Endothelial cell (in vitro differentiated cells): ENCODE measurements around the gene SSC4D. TPM values are rescaled to one million over a fixed set of nuclear protein-coding genes. Genes with fewer than 3 reads are reported as not detected.

Experiments
- DNase-seq: peaks from one replicate; pipeline ENCODE4 v3.0.0; 2021; ENCODE audit warnings: low spot score
- H3K27ac Mint-ChIP-seq: one replicate; pipeline ENCODE4 v1.8.0; 2021; ENCODE audit warnings: mixed read lengths, inconsistent platforms; ENCODE audit not compliant: unreplicated experiment
- H3K27me3 Mint-ChIP-seq: one replicate; pipeline ENCODE4 v1.8.0; 2021; ENCODE audit warnings: mild to moderate bottlenecking, moderate library complexity, mixed read lengths, inconsistent platforms; ENCODE audit not compliant: unreplicated experiment
- H3K36me3 Mint-ChIP-seq: one replicate; pipeline ENCODE4 v1.8.0; 2021; ENCODE audit warnings: mild to moderate bottlenecking, low read depth, mixed read lengths, inconsistent platforms; ENCODE audit not compliant: unreplicated experiment
- H3K4me1 Mint-ChIP-seq: one replicate; pipeline ENCODE4 v1.8.0; 2021; ENCODE audit warnings: mild to moderate bottlenecking, mixed read lengths, inconsistent platforms; ENCODE audit not compliant: unreplicated experiment
- H3K4me3 Mint-ChIP-seq: one replicate; pipeline ENCODE4 v1.8.0; 2021; ENCODE audit warnings: mild to moderate bottlenecking, mixed read lengths, inconsistent platforms; ENCODE audit not compliant: unreplicated experiment
- H3K9me3 Mint-ChIP-seq: one replicate; pipeline ENCODE4 v1.8.0; 2021; ENCODE audit warnings: mixed read lengths, inconsistent platforms; ENCODE audit not compliant: unreplicated experiment
- total RNA-seq: library from RNA; stranded (reverse); fragmentation: NEBNext Ultra II Directional; extraction: Animal tissue kit (Norgen Biotek cat#: 25700); gene quantifications from one replicate; pipeline ENCODE4 v1.2.1, GENCODE V29; 2021; ENCODE audit not compliant: unreplicated experiment
- TF ChIP-seq, protein P1 (sequence below): fragments of 200-600 bp; sonication (generic); IDR thresholded peaks from one replicate; pipeline ENCODE4 v1.5.0; 2021; ENCODE audit warnings: antibody characterized with exemption; ENCODE audit not compliant: unreplicated experiment

Gene SSC4D
- total RNA-seq, 1 donor from 2014 or later: 15.6 TPM

DNA sequence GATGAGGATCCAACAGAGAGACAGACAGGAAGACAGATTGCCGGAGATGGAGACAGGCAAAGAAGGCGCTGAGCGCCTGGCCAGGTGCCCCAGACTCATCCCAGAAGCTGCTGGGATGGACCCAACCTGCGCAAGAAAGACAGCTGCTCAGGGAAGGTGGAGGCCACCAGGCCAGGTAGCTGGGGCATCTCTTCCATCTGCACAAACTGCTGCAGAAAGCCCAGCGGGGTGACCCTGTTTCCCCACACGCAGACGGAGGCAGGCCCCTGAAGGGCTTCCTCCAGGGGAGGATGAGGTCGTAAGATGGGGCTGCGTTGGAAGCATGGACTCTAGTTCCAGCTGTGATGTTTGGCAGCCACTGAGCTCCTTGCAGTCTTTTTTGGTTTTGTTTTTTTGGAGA lies 34.2 kb downstream of the SSC4D start:
- H3K4me3 Mint-ChIP-seq: no peak overlapping the region
- no peak overlapping the region for H3K27ac Mint-ChIP-seq
- no peaks in the 10 kb centered on the region for H3K9me3 Mint-ChIP-seq
- H3K27me3 Mint-ChIP-seq: peaks cover 12% of the 10 kb centered on the region
- peaks cover 17% of the 10 kb centered on the region for H3K4me1 Mint-ChIP-seq
- TF ChIP-seq, protein P1, sequence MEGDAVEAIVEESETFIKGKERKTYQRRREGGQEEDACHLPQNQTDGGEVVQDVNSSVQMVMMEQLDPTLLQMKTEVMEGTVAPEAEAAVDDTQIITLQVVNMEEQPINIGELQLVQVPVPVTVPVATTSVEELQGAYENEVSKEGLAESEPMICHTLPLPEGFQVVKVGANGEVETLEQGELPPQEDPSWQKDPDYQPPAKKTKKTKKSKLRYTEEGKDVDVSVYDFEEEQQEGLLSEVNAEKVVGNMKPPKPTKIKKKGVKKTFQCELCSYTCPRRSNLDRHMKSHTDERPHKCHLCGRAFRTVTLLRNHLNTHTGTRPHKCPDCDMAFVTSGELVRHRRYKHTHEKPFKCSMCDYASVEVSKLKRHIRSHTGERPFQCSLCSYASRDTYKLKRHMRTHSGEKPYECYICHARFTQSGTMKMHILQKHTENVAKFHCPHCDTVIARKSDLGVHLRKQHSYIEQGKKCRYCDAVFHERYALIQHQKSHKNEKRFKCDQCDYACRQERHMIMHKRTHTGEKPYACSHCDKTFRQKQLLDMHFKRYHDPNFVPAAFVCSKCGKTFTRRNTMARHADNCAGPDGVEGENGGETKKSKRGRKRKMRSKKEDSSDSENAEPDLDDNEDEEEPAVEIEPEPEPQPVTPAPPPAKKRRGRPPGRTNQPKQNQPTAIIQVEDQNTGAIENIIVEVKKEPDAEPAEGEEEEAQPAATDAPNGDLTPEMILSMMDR: no peak
- DNase-seq: no peak
- no peaks in the 10 kb centered on the region for H3K36me3 Mint-ChIP-seq

DNA sequence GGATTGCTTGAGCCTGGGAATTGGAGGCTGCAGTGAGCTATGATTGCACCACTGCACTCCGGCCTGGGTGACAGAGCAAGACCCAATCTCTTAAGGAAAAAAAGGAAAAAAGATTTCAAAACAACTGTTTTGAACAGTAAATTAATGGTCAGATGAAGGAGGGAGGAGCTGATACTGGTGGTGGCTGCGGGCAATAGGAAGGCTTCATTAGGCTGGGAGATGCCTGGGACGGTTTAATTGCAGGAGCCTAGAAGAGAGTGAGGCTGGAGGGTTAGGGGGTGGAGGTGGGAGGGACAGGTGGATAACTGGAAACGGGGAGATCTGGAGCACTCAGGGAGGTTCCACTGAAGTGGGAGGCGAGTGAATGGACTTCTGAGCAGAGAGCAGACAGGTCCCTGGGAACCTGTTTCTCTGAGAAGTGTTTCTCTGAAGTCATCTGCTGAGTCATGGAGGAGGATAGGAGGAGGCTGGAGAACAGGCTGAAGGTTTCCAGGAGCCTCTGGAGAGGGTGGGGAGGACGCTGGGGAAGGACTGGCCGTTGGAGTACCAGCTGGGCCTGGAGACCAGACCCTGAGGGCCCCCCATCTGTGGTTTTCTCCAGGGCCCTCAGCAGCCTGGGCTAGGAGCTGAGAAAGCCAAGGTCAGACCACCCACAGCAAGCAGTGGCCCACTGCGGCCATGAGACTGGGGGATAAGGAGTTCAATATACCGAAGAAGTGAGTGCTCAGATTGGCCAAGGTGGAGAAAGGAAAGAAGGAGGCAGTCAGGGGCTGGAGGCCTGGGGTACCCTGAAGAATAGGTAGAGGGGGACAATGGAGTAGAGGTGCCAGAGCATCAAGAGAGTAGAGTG lies 36.3 kb downstream of the SSC4D start:
- peak overlapping the region; percentile 48 for H3K27ac Mint-ChIP-seq
- peaks cover 17% of the 10 kb centered on the region for H3K4me1 Mint-ChIP-seq
- H3K36me3 Mint-ChIP-seq: no peaks in the 10 kb centered on the region
- H3K4me3 Mint-ChIP-seq: no peak overlapping the region
- peaks cover 11% of the 10 kb centered on the region for H3K27me3 Mint-ChIP-seq
- no peaks in the 10 kb centered on the region for H3K9me3 Mint-ChIP-seq
- TF ChIP-seq, protein P1: no peak
- no peak for DNase-seq

DNA sequence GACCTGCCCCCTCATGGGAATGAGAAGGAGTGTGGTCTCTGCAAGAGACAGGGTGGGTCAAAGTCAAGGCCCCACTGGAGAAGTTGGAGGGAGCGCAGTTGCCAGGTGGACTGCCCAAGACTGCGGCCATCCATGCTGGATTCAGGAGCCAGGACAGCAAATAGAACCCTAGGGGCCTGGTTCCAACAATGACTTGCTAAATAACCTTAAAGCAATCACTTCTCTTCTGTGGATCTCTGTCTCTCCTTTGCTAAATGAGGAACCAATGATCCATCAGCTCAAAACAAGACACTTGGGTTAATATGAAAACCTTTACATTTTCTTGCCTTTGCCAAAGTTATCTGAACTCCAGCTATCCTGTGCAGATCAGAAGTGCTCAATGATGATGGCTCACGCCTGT lies 38.1 kb downstream of the SSC4D start:
- no peak overlapping the region for H3K4me3 Mint-ChIP-seq
- no peak for DNase-seq
- no peaks in the 10 kb centered on the region for H3K36me3 Mint-ChIP-seq
- no peaks in the 10 kb centered on the region for H3K9me3 Mint-ChIP-seq
- H3K27ac Mint-ChIP-seq: no peak overlapping the region
- TF ChIP-seq, protein P1: no peak
- peaks cover 16% of the 10 kb centered on the region for H3K4me1 Mint-ChIP-seq
- peaks cover 7% of the 10 kb centered on the region for H3K27me3 Mint-ChIP-seq

DNA sequence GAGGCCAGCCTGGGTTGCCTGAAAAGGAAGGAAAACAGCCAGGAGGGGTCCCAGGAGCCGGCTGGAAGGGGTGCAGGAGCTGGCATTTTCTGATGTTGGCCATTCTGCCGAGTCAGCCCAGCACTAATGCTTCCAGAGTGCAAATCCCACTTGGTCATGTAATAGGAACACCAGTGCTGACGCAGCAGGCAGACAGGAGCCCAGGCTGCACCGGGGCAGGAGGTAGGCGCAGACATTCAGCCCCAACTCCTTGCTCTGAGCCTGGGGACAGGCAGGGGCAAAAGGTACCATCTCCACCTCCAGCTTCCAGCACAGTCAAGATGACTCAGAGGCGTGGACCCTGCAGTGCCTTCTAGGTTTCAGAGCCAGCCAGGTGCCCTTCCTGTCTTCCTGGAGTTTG lies 40.5 kb downstream of the SSC4D start:
- no peak overlapping the region for H3K27ac Mint-ChIP-seq
- H3K27me3 Mint-ChIP-seq: peaks cover 4% of the 10 kb centered on the region
- H3K4me1 Mint-ChIP-seq: peaks cover 18% of the 10 kb centered on the region
- TF ChIP-seq, protein P1: no peak
- no peaks in the 10 kb centered on the region for H3K36me3 Mint-ChIP-seq
- no peak overlapping the region for H3K4me3 Mint-ChIP-seq
- DNase-seq: no peak
- H3K9me3 Mint-ChIP-seq: no peaks in the 10 kb centered on the region

DNA sequence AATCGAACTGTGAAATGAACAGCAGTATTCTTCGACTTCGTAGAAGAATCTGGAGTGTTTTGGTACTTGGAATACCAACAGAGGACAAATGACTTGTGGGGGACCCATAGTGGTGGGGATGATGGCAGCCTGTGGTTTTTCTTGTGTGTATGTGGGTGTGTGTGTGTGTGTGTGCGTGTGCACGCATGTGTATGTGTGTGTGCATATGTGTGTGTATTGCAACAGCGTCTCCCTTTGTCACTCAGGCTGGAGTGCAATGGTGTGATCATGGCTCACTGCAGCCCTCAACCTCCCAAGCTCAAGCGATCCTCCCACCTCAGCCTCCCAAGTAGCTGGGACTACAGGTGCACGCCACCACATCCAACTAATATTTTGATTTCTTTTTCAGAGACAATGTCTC lies 41.3 kb downstream of the SSC4D start:
- Mint-ChIP-seq H3K4me1 (peaks cover 20% of the 10 kb centered on the region), H3K4me3 (no peak overlapping the region), H3K27me3 (peaks cover 4% of the 10 kb centered on the region), H3K9me3 (no peaks in the 10 kb centered on the region), H3K27ac (no peak overlapping the region), H3K36me3 (no peaks in the 10 kb centered on the region)
- no peak for DNase-seq
- TF ChIP-seq, protein P1: no peak
